Measurements from ENCODE around the gene HS6ST3. TPM values are rescaled to one million over a fixed set of nuclear protein-coding genes. Genes with fewer than 3 reads are reported as not detected.

Gene HS6ST3
- total and polyA plus RNA-seq, 9 of the 15 experiments (the other 6 are each of a cell fraction or from before 2014, with no cell fraction given), result not detected

GRCh38 chr13:96835546-96835945 lies 745.6 kb downstream of the HS6ST3 start (continued):
- TF ChIP-seq ZBTB11 (CRISPR knock-in tag; IDR thresholded peaks at IDR 0.05) (no peak), TCFL5 (CRISPR knock-in tag; conservative IDR thresholded peaks at IDR 0.05) (no peak), DACH1 (IDR thresholded peaks at IDR 0.05; ENCODE audit: partially characterized antibody) (no peak)

- in situ Hi-C loops (cut with MboI), result no loop called here
Observed at GRCh38 chr13:96836733-96837132, 746.8 kb downstream of the HS6ST3 start.

More at GRCh38 chr13:96836733-96837132, 746.8 kb downstream of the HS6ST3 start:
- Histone ChIP-seq H3K4me2 (ENCODE audit: insufficient read depth, low read length) (no peak overlapping the region), H3K27me3 (ENCODE audit: control insufficient read depth in 2 of 2, insufficient read depth in 2 of 2, low read length in 2 of 2) (no peaks in the 10 kb centered on the region), H3K9me1 (ENCODE audit: control insufficient read depth, insufficient read depth, low read length) (no peaks in the 10 kb centered on the region), H3K36me3 (ENCODE audit: control insufficient read depth, insufficient read depth, low read length) (no peaks in the 10 kb centered on the region), H3K9me3 (replicated peaks; ENCODE audit: control insufficient read depth, insufficient read depth, low read depth, low read length) (no peaks in the 10 kb centered on the region), H4K20me1 (replicated peaks; ENCODE audit: control insufficient read depth, insufficient read depth, low read length) (no peaks in the 10 kb centered on the region), H2AFZ (ENCODE audit: low read depth, low read length) (no peak overlapping the region), H3K4me1 (replicated peaks in 1 of 2; ENCODE audit: control insufficient read depth in 2 of 2, insufficient read depth in 2 of 2, low read length in 2 of 2) (no peaks in the 10 kb centered on the region), H3K4me3 (no peak overlapping the region), H3K9ac (ENCODE audit: insufficient read depth in 1 of 2, low read depth in 2 of 2, low read length in 2 of 2) (no peak overlapping the region), H3K79me2 (ENCODE audit: control insufficient read depth, insufficient read depth, low read length) (no peaks in the 10 kb centered on the region), H3K27ac (ENCODE audit: extremely low read depth, low read depth, low read length) (no peak overlapping the region)
- no TSS peak for BruUV-seq (replicated peaks)
- TF ChIP-seq THRA (IDR thresholded peaks at IDR 0.05) (no peak), FOXA1 (IDR thresholded peaks at IDR 0.05; ENCODE audit: borderline replicate concordance) (no peak), RBM25 (IDR thresholded peaks at IDR 0.05; ENCODE audit: low read depth, low read length, severe bottlenecking) (peak; percentile 90), ZNF398 (CRISPR knock-in tag; IDR thresholded peaks at IDR 0.05) (no peak), ARID3B (CRISPR knock-in tag; IDR thresholded peaks at IDR 0.05; ENCODE audit: borderline replicate concordance) (no peak), KAT7 (CRISPR knock-in tag; IDR thresholded peaks at IDR 0.05; ENCODE audit: borderline replicate concordance) (no peak), TCF7L2 (IDR thresholded peaks at IDR 0.05; ENCODE audit: low read depth, low read length) (no peak)
- FAIRE-seq (no peak), ATAC-seq (no peak), DNase-seq (ENCODE audit: extremely low read depth in 1 of 4, low spot score in 3 of 4) (no peak)
- intact Hi-C loops (cut with micrococcal nuclease), result no loop called here
- POLR2A ChIA-PET, result no interaction called here
- WGBS (ENCODE audit: insufficient coverage, low coverage, missing lambda C conversion rate), result 0% methylated on average over 1 of the region's 1 CpG
- CTCF ChIA-PET (ENCODE audit: low intra/inter-chr PET ratio), result no interaction called here
